Tibial artery (tissue), 4 donors: Measurements from ENCODE around the gene MRPL47.

Experiments used
- DNase-seq, 2 donors: peaks; one replicate each; pipeline ENCODE4 v3.0.0-alpha.2; 2019
- H3K27ac ChIP-seq, 2 donors: fragments of 200-600 bp; sonication (generic) in 1 of 2; 1 replicate in 1 of 2; 2 replicates in 1 of 2; pipeline ENCODE4 v1.5.1; 2018 to 2019; ENCODE audit warnings: mild to moderate bottlenecking in 1 of 2
- H3K27me3 ChIP-seq, 2 donors: fragments of 200-600 bp; sonication (generic) in 1 of 2; one replicate each; pipeline versions ENCODE4 v1.5.1 to v1.6.0; 2016 to 2019
- H3K36me3 ChIP-seq, 3 donors: fragments of 200-600 bp; sonication (generic) in 2 of 3; one replicate each; pipeline ENCODE4 v1.5.1; 2016 to 2019; ENCODE audit warnings: mild to moderate bottlenecking in 2 of 3
- H3K4me1 ChIP-seq, 4 donors: fragments of 200-600 bp; sonication (generic) in 2 of 4; 1 replicate in 3 of 4; 2 replicates in 1 of 4; pipeline ENCODE4 v1.5.1; 2016 to 2019
- H3K4me3 ChIP-seq, 2 donors: fragments of 200-600 bp; sonication (generic) in 1 of 2; 1 replicate in 1 of 2; 2 replicates in 1 of 2; pipeline ENCODE4 v1.5.1; 2018 to 2019; ENCODE audit warnings: mild to moderate bottlenecking in 2 of 2
- H3K9me3 ChIP-seq, 3 donors: fragments of 200-600 bp; sonication (generic) in 1 of 3; one replicate each; pipeline ENCODE4 v1.5.1; 2016 to 2019
- intact Hi-C: fragments of 100-400 bp; cut with DNase I; formaldehyde crosslinking; loops from one replicate; pipeline ENCODE4 v1.15.0; 2023; ENCODE audit warnings: low total_unique reads
- TF ChIP-seq, protein P1 (sequence below), 2 experiments: fragments of 200-600 bp in 1 of 2; fragments of 450-650 bp in 1 of 2; IDR thresholded peaks; one replicate each; pipeline ENCODE4 v1.5.1; 2017 to 2019; ENCODE audit warnings: antibody characterized with exemption in 2 of 2, mild to moderate bottlenecking in 1 of 2, moderate library complexity in 1 of 2

Gene MRPL47

DNA sequence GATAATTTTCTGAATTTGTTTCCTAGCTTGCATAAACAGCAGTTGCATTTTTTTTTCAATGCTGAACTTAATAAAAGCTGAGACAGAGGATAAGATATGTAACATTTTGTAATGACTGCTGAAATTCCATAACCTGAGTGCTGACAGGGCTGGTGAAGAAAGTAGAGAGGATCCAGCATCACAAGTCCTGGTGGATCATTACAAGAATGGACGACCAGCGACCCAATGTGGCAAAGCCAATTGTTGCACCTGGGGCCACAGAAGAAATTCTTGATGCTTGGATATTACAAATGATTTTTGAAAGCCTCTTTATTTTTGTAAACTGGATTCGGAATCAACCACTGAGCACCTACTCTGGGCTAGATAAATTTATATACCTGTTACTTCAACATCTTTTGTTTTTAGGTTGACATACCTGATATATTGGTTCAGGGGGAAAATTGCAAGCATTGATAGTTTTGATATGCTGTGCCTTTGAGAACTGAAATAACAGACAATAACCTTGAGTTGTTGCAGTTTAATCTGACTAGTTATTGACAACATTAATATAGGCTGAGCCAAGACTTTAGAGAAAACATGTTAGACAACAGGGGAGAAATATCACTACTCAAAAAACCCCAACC, 45.6 kb downstream of the MRPL47 start:
- peak; percentile 55 to 70 for DNase-seq
- TF ChIP-seq, protein P1, sequence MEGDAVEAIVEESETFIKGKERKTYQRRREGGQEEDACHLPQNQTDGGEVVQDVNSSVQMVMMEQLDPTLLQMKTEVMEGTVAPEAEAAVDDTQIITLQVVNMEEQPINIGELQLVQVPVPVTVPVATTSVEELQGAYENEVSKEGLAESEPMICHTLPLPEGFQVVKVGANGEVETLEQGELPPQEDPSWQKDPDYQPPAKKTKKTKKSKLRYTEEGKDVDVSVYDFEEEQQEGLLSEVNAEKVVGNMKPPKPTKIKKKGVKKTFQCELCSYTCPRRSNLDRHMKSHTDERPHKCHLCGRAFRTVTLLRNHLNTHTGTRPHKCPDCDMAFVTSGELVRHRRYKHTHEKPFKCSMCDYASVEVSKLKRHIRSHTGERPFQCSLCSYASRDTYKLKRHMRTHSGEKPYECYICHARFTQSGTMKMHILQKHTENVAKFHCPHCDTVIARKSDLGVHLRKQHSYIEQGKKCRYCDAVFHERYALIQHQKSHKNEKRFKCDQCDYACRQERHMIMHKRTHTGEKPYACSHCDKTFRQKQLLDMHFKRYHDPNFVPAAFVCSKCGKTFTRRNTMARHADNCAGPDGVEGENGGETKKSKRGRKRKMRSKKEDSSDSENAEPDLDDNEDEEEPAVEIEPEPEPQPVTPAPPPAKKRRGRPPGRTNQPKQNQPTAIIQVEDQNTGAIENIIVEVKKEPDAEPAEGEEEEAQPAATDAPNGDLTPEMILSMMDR (IDR thresholded peaks at IDR 0.05) = peak; percentile 75 to 87
- Histone ChIP-seq H3K36me3 (no peaks in the 10 kb centered on the region), H3K9me3 (no peaks in the 10 kb centered on the region), H3K4me1 (peaks cover 0 to 10% (median 4%) of the 10 kb centered on the region in 4 donors), H3K27ac (no peak overlapping the region), H3K27me3 (no peaks in the 10 kb centered on the region), H3K4me3 (no peak overlapping the region)
- intact Hi-C loops = loop anchor here (5.0 kb wide), 1 partner anchor 137 kb away; no protein-coding TSS in a partner anchor

DNA sequence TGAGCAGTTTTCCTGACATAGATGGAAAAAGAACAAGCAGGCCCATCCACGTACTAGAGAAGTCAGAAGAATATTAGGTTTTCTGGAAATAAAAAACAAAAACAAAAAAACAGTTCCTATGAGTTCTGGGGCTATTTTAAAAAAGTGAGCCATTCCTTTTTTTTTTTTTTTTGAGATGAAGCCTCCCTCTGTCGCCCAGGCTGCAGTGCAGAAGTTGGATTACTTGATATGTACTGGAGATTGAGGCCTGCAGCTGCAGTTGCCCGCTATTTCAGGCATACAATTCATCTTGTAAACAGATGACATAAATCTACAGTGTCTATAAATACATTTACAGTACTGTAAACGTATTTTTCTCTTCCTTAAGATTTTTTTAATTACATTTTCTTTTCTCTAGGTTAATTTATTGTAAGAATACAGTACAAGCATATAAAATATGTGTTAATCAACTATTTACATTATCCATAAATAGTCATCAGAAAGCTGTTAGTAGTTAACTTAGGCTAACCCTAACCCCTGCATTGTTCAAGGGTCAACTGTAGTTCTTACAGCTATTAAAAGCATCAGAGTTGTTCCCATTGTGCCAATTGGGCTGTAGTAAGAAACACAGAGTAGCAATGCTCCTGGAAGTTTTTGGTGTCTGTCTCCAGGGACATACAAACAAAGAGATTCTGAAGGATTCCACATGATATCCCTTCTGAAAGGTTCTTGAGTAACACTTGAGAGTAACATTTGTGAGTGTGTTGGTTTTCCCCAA, 52.9 kb downstream of the MRPL47 start:
- TF ChIP-seq, protein P1 (IDR thresholded peaks at IDR 0.05) = no peak
- Histone ChIP-seq H3K27me3 (no peaks in the 10 kb centered on the region), H3K36me3 (no peaks in the 10 kb centered on the region), H3K27ac (no peak overlapping the region), H3K4me1 (no peaks in the 10 kb centered on the region), H3K4me3 (no peak overlapping the region), H3K9me3 (no peaks in the 10 kb centered on the region)
- no peak for DNase-seq
- intact Hi-C loops = no loop called here

DNA sequence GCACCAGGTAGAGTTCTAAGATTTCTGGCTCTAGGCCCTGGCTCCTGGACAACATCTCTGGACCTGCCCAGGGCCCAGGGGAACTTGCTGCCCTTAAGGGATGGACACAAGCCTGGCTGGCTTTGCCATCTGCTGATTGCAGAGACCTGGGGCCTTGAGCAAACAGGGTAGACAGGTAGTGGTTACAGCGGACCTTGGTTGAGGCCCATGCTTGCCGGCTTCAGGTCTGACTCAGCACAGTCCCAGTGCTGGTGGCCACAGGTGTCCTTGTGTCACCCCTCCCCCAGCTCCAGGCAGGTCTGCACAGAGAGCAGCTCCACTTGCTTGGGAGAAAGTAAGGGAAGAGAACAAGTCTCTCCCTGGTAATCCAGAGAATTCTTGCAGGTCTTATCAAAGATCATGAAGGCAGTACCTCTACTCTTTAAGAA, 57.6 kb downstream of the MRPL47 start:
- Histone ChIP-seq H3K36me3 (no peaks in the 10 kb centered on the region), H3K27ac (no peak overlapping the region), H3K4me3 (no peak overlapping the region), H3K9me3 (no peaks in the 10 kb centered on the region), H3K27me3 (no peaks in the 10 kb centered on the region), H3K4me1 (no peaks in the 10 kb centered on the region)
- TF ChIP-seq, protein P1 (IDR thresholded peaks at IDR 0.05) = no peak
- intact Hi-C loops = loop anchor here (5.0 kb wide), 1 partner anchor 90 kb away; no protein-coding TSS in a partner anchor
- DNase-seq = no peak

DNA sequence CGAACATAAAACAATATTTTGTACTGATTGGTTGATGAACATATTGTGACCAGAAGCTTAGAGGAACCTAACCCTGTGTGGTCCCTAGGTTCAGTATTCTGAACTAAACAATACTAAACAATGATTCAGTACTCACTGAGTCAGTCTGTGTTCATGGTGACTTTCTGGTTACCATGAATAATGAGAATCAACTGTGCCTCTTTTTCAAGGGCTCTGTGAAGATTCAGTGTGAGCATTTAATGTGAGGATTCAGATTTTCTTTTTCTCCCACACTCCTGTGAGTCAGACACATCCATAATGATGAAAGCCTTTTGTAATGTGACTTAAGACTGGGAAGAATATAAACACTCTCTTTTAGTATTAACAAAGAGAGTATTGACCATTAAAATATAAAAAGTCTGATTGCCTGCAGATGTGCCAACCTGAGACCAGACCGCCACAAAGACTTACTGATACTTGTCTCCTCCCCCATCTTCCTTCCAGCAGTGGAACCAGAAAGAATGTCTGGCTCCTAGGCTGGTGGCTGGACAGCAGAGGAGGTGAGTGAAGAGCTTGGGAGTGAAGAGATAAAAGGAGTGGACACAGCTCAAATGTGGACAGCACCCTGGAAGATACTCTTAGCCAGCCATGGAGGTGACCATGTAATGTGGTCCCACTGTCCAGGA, 59.3 kb downstream of the MRPL47 start:
- no peaks in the 10 kb centered on the region for H3K9me3 ChIP-seq
- no peak overlapping the region for H3K4me3 ChIP-seq
- intact Hi-C loops = loop anchor here (5.0 kb wide), 1 partner anchor 88 kb away; no protein-coding TSS in a partner anchor
- H3K4me1 ChIP-seq = no peaks in the 10 kb centered on the region
- TF ChIP-seq, protein P1 (IDR thresholded peaks at IDR 0.05) = no peak
- DNase-seq = no peak
- no peak overlapping the region for H3K27ac ChIP-seq
- H3K36me3 ChIP-seq = no peaks in the 10 kb centered on the region
- H3K27me3 ChIP-seq = no peaks in the 10 kb centered on the region

GRCh38 chr3:179542375-179542774, 62.1 kb downstream of the MRPL47 start:
- DNase-seq = no peak
- H3K27me3 ChIP-seq = no peaks in the 10 kb centered on the region
- intact Hi-C loops = no loop called here
- H3K4me1 ChIP-seq = no peaks in the 10 kb centered on the region
- H3K4me3 ChIP-seq = no peak overlapping the region
- TF ChIP-seq, protein P1 (IDR thresholded peaks at IDR 0.05) = no peak
- no peaks in the 10 kb centered on the region for H3K36me3 ChIP-seq
- H3K9me3 ChIP-seq = no peaks in the 10 kb centered on the region
- H3K27ac ChIP-seq = no peak overlapping the region
